SH-SY5Y (cell line): ENCODE results near the gene MYO3A.

ENCODE experiments used
- GATA2 ChIP-seq: IDR thresholded peaks from 2 replicates; pipeline ENCODE4 v1.6.1; 2011; ENCODE audit warnings: mild to moderate bottlenecking, low read depth, low read length
- GATA3 ChIP-seq: IDR thresholded peaks from 2 replicates; pipeline ENCODE4 v1.6.1; 2011; ENCODE audit warnings: low read depth, mild to moderate bottlenecking, low read length, moderate library complexity

- TF ChIP-seq GATA3 (no peak), GATA2 (no peak)
Measured at GRCh38 chr10:25954851-25955250, 20.8 kb downstream of the MYO3A start.
